Endometrium (tissue), 2 donors: ENCODE data around the gene EXOC6B.
"Not testable (repeated sequence)": the region's sequence is repeated elsewhere in the genome, so short reads cannot be mapped to it uniquely, and the experiment has no call there.

Experiments
- FAIRE-seq: peaks from 2 replicates; lab custom pipeline; 2012; peaks lifted over from hg19 to GRCh38; lab: Jason Lieb, UNC
- donor health status: control.
- donor health status: control.

Gene EXOC6B

GRCh38 chr2:72431737-72432136, 394.1 kb downstream of the EXOC6B start:
- FAIRE-seq: no peak

GRCh38 chr2:72427022-72427861, 398.6 kb downstream of the EXOC6B start:
- FAIRE-seq: no peak

GRCh38 chr2:72425996-72426395, 399.8 kb downstream of the EXOC6B start:
- FAIRE-seq: peak; percentile 92

- no peak for FAIRE-seq
These were observed 402.1 kb downstream of the EXOC6B start for GRCh38 chr2:72423756-72424155.

- FAIRE-seq: not testable (repeated sequence)
These were observed 404.0 kb downstream of the EXOC6B start for GRCh38 chr2:72421771-72422379.

- no peak for FAIRE-seq
These were observed 409.9 kb downstream of the EXOC6B start for GRCh38 chr2:72415781-72416475.

GRCh38 chr2:72415241-72415661, 410.6 kb downstream of the EXOC6B start:
- no peak for FAIRE-seq

- FAIRE-seq: no peak
These were observed 411.6 kb downstream of the EXOC6B start for GRCh38 chr2:72414137-72414760.

GRCh38 chr2:72413716-72414115, 412.1 kb downstream of the EXOC6B start:
- FAIRE-seq: no peak

- no peak for FAIRE-seq
These were observed 413.6 kb downstream of the EXOC6B start for GRCh38 chr2:72412214-72412613.

- FAIRE-seq: no peak
These were observed 426.0 kb downstream of the EXOC6B start for GRCh38 chr2:72399879-72400278.

GRCh38 chr2:72395096-72395495, 430.7 kb downstream of the EXOC6B start:
- FAIRE-seq: peak; percentile 78

GRCh38 chr2:72394541-72395070, 431.2 kb downstream of the EXOC6B start:
- FAIRE-seq: no peak

- FAIRE-seq: peak; percentile 37
These were observed 436.4 kb downstream of the EXOC6B start for GRCh38 chr2:72389447-72389846.

- FAIRE-seq: no peak
These were observed 437.6 kb downstream of the EXOC6B start for GRCh38 chr2:72388263-72388662.

GRCh38 chr2:72386288-72386687, 439.5 kb downstream of the EXOC6B start:
- no peak for FAIRE-seq

- no peak for FAIRE-seq
These were observed 447.0 kb downstream of the EXOC6B start for GRCh38 chr2:72378753-72379348.

GRCh38 chr2:72367530-72368225, 458.2 kb downstream of the EXOC6B start:
- FAIRE-seq: no peak

GRCh38 chr2:72363406-72363805, 462.4 kb downstream of the EXOC6B start:
- no peak for FAIRE-seq

- no peak for FAIRE-seq
These were observed 463.1 kb downstream of the EXOC6B start for GRCh38 chr2:72362733-72363132.

GRCh38 chr2:72361521-72361920, 464.3 kb downstream of the EXOC6B start:
- no peak for FAIRE-seq
